Nephron (organoid): Measurements from ENCODE around the gene SDSL.
A peak's percentile ranks its signal among the peaks of the same experiment; 100 is the strongest.

Source experiments
- H3K27ac Mint-ChIP-seq, 3 experiments: 2 replicates each; pipeline ENCODE4 v1.8.0; 2020; ENCODE audit warnings: mixed read lengths in 3 of 3, mild to moderate bottlenecking in 2 of 3, moderate library complexity in 1 of 3
- H3K27me3 Mint-ChIP-seq: 2 replicates; pipeline ENCODE4 v1.8.0; 2021; ENCODE audit warnings: low read depth, mild to moderate bottlenecking, moderate library complexity, mixed read lengths
- H3K36me3 Mint-ChIP-seq: 2 replicates; pipeline ENCODE4 v1.8.0; 2020; ENCODE audit warnings: low read depth, mixed read lengths
- H3K4me1 Mint-ChIP-seq: 2 replicates; pipeline ENCODE4 v1.8.0; 2020; ENCODE audit warnings: mixed read lengths
- H3K4me3 Mint-ChIP-seq, 3 experiments: 2 replicates each; pipeline ENCODE4 v1.8.0; 2020; ENCODE audit warnings: mild to moderate bottlenecking in 3 of 3, mixed read lengths in 3 of 3, moderate library complexity in 2 of 3
- H3K9me3 Mint-ChIP-seq: 2 replicates; pipeline ENCODE4 v1.8.0; 2020; ENCODE audit warnings: mixed read lengths
- CTCF ChIP-seq, 3 experiments: fragments of 200-600 bp; sonication (generic); IDR thresholded peaks; one replicate each; pipeline ENCODE4 v1.5.0; 2021; ENCODE audit warnings: antibody characterized with exemption in 3 of 3; ENCODE audit not compliant: unreplicated experiment in 3 of 3

The SDSL gene

GRCh38 chr12:113457185-113457584, 35.0 kb downstream of the SDSL start:
- no peak overlapping the region for H3K27ac Mint-ChIP-seq
- no peaks in the 10 kb centered on the region for H3K4me1 Mint-ChIP-seq
- H3K9me3 Mint-ChIP-seq, result no peaks in the 10 kb centered on the region
- H3K36me3 Mint-ChIP-seq, result peaks cover 3% of the 10 kb centered on the region
- no peak for TF ChIP-seq CTCF (IDR thresholded peaks at IDR 0.05; ENCODE audit: unreplicated experiment in 3 of 3)
- H3K4me3 Mint-ChIP-seq, result no peak overlapping the region
- peaks cover 84% of the 10 kb centered on the region for H3K27me3 Mint-ChIP-seq

- Mint-ChIP-seq H3K4me3 (no peak overlapping the region), H3K9me3 (no peaks in the 10 kb centered on the region), H3K27ac (no peak overlapping the region), H3K27me3 (peaks cover 84% of the 10 kb centered on the region), H3K4me1 (peaks cover 4% of the 10 kb centered on the region), H3K36me3 (peaks cover 3% of the 10 kb centered on the region)
- no peak for TF ChIP-seq CTCF (IDR thresholded peaks at IDR 0.05; ENCODE audit: unreplicated experiment in 3 of 3)
These were observed 35.5 kb downstream of the SDSL start for GRCh38 chr12:113457710-113458109.

GRCh38 chr12:113459981-113460380, 37.8 kb downstream of the SDSL start:
- Mint-ChIP-seq H3K27me3 (peaks cover 89% of the 10 kb centered on the region), H3K36me3 (peaks cover 3% of the 10 kb centered on the region), H3K4me3 (no peak overlapping the region), H3K9me3 (no peaks in the 10 kb centered on the region), H3K4me1 (peaks cover 11% of the 10 kb centered on the region), H3K27ac (no peak overlapping the region)
- TF ChIP-seq CTCF (IDR thresholded peaks at IDR 0.05; ENCODE audit: unreplicated experiment in 3 of 3), result no peak

- H3K36me3 Mint-ChIP-seq, result peaks cover 3% of the 10 kb centered on the region
- H3K27ac Mint-ChIP-seq, result no peak overlapping the region
- peaks cover 99% of the 10 kb centered on the region for H3K27me3 Mint-ChIP-seq
- peaks cover 17% of the 10 kb centered on the region for H3K4me1 Mint-ChIP-seq
- no peak for TF ChIP-seq CTCF (IDR thresholded peaks at IDR 0.05; ENCODE audit: unreplicated experiment in 3 of 3)
- H3K9me3 Mint-ChIP-seq, result no peaks in the 10 kb centered on the region
- no peak overlapping the region for H3K4me3 Mint-ChIP-seq
These were observed 39.5 kb downstream of the SDSL start for GRCh38 chr12:113461666-113462065.

GRCh38 chr12:113462117-113462774, 40.1 kb downstream of the SDSL start:
- Mint-ChIP-seq H3K36me3 (peaks cover 3% of the 10 kb centered on the region), H3K27ac (no peak overlapping the region), H3K27me3 (peaks cover 99% of the 10 kb centered on the region), H3K4me1 (peaks cover 22% of the 10 kb centered on the region), H3K4me3 (peak overlapping the region; percentile 60 to 69 (median 67)), H3K9me3 (no peaks in the 10 kb centered on the region)
- TF ChIP-seq CTCF (IDR thresholded peaks at IDR 0.05; ENCODE audit: unreplicated experiment in 3 of 3), result peak; percentile 81 to 90 (median 89)
